NCI-H82 treated with DMSO at 0.1 percent for 48 hours (cell line): Measurements from ENCODE around the gene SCN3A.
A peak's percentile ranks its signal among the peaks of the same experiment; 100 is the strongest.

Source experiments
- DNase-seq: peaks from one replicate; lab custom pipeline; 2025; ENCODE audit not compliant: unreplicated experiment; lab: John Stamatoyannopoulos, UW

SCN3A gene

DNA sequence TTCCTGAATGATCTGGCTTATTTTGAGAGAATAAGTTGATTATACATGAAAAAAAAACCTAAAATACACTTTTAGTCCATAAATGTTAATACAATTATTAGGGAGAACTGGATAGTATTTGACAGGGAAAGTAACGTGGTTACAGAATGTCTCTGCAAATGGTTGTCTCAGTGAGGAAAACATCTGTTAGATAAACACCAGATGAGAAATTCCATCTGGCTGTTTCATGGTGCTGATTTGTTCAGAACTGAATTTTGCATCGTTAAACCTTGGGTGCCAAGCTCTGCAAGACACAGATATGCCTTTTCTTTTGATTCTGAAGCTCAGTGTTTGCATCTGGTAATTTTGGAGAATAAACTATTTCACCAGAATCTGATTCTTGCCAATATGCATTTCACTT lies 90.4 kb downstream of the SCN3A start:
- no peak for DNase-seq

- no peak for DNase-seq
These were observed 91.1 kb downstream of the SCN3A start for GRCh38 chr2:165112789-165113188.

GRCh38 chr2:165112133-165112573 lies 91.7 kb downstream of the SCN3A start:
- DNase-seq, result no peak

DNA sequence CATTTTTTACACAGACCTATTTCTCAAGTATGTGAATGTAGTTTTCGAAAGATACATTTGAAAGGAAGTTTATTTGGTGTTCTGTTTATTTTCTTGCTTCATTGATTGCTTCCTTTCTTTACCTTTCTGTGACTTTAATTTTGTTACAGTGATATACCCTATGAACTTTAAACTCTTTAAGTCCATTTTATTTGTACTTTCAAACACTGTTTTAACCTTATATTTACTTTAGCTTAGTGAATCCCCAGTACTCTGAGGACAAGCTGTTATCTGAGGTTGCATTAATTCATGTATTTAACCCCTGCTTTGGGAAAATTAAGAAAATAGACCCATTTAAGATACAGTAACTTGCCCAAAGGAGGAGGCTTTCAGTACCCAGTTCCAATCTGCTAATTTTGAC lies 93.5 kb downstream of the SCN3A start:
- no peak for DNase-seq

DNA sequence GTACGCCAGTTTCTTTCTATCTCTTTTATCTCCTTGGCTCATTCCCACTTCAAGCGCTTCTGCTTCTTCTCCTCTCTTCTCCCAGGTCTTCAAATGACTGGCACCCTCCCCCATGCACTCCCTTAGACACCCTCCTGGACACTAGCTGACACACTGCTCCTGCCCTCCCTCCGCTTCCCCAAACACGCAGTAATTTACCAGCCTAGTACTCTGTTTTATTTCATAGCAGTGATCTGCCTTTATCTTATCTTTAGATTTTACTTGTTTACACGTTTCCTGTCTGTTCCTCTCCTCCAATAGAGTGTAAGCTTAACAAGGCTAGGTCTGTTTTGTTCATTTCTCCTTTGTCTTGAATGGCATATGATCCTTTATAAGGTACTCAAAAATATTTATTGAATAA lies 93.9 kb downstream of the SCN3A start:
- no peak for DNase-seq

GRCh38 chr2:165105926-165106325 lies 97.9 kb downstream of the SCN3A start:
- DNase-seq, result no peak

GRCh38 chr2:165087933-165088901 lies 115.6 kb downstream of the SCN3A start:
- DNase-seq, result no peak

GRCh38 chr2:165086337-165086736 lies 117.5 kb downstream of the SCN3A start:
- no peak for DNase-seq

- DNase-seq, result no peak
These were observed 120.5 kb downstream of the SCN3A start for GRCh38 chr2:165083326-165083725.

DNA sequence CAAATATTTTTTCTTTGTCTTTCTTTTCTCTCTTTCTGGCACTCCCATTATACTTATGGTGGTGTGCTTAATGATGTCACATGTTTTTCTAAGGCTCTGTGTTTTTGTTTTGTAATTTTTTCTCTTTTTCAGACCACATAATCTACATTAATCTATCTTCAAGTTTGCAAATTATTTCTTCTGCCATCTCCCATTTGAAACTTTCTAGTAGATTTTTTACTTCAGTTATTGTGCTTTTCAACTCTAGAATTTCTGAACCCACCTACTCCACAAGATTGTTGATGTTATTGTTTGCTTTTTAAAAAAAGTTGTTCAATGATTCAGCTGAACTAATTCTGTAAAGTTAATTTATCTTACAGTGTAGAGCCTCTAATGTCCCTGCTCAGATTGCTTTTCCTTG lies 121.4 kb downstream of the SCN3A start:
- DNase-seq, result no peak

GRCh38 chr2:165081276-165081675 lies 122.6 kb downstream of the SCN3A start:
- DNase-seq, result no peak

- DNase-seq, result no peak
These were observed 124.4 kb downstream of the SCN3A start for GRCh38 chr2:165079432-165079831.

GRCh38 chr2:165078913-165079312 lies 124.9 kb downstream of the SCN3A start:
- no peak for DNase-seq

DNA sequence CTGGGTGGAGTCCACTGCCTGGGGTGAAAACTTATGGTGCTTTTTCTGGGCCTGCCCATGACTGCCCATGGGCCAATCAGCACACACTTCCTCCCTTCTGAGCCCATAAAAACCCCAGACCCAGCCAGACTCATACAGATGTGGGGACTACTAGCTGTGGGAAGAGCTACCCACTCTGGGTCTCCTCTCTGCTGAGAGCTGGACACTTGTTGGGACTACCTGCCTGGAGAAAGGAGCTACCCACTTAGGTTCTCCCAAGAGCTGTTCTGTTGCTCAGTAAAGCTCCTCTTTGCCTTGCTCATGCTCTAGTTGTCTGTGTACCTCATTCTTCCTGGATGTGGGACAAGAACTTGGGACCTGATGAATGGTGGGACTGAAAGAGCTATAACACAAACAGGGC lies 129.0 kb downstream of the SCN3A start:
- no peak for DNase-seq

DNA sequence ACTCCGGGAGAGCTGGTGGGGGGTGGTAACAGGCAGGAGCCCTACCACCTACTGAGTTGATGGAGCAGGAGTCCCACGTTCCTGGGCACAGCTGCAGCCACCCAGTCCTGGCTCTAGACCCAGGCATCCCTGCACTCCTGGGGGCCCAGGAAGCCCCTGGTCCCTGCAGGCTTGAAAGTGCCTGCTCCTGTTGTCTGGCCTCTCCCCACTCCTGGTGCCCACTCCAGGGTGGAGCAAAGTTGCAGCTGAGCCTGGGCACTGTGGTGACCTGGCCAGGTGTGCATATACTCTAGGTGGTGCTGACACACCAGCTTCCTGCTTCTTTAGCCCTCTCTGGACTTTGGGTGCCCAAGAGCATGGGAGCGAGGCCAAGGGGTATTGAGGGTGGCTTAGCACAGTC lies 129.5 kb downstream of the SCN3A start:
- DNase-seq, result no peak

GRCh38 chr2:165070076-165070475 lies 133.8 kb downstream of the SCN3A start:
- DNase-seq, result no peak

GRCh38 chr2:165069151-165069550 lies 134.7 kb downstream of the SCN3A start:
- no peak for DNase-seq

DNA sequence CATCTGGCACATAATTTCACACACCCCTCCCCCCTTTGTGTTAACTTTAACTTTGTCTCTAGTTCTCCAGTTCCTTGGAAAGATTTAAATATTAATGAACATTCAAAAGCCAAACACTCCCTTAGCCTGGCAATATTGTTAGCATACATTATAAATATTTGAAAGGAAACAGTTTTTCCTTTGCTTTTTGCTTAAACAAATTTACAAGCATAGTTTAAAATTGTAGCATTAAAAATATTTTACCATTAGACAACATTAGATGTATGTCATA lies 135.4 kb downstream of the SCN3A start:
- DNase-seq, result no peak

- DNase-seq, result peak; percentile 94
These were observed 136.0 kb downstream of the SCN3A start for GRCh38 chr2:165067643-165068486.

- no peak for DNase-seq
These were observed 139.1 kb downstream of the SCN3A start for GRCh38 chr2:165064743-165065142.

- no peak for DNase-seq
These were observed 143.4 kb downstream of the SCN3A start for GRCh38 chr2:165060411-165060810.
